WTC11 (cell line): Measurements from ENCODE around the gene MACROD2. TPM values are rescaled to one million over a fixed set of nuclear protein-coding genes. Genes with fewer than 3 reads are reported as not detected.

ENCODE experiments used
- ATAC-seq: fragments of 200-7000 bp; cut with Tn5 transposase; 2 replicates; pipeline ENCODE4 v1.10.0; 2021; ENCODE audit warnings: mild to moderate bottlenecking, moderate library complexity
- CTCF ChIA-PET: fragments of 300-600 bp; sonication (Branson Sonifier 250); formaldehyde crosslinking; loops from one replicate; lab custom pipeline; 2021; ENCODE audit warnings: antibody characterized with exemption; lab: Charles Lee
- POLR2A ChIA-PET: fragments of 350-600 bp; sonication (Branson Sonifier 250); formaldehyde crosslinking; loops from one replicate; lab custom pipeline; 2021; ENCODE audit warnings: antibody characterized with exemption; lab: Charles Lee
- DNase-seq: peaks from one replicate; pipeline ENCODE4 v3.0.0; 2021; ENCODE audit warnings: low spot score
- H3K27ac Mint-ChIP-seq: 2 replicates; pipeline ENCODE4 v1.8.0; 2021; ENCODE audit warnings: mixed read lengths
- H3K27me3 Mint-ChIP-seq: 2 replicates; pipeline ENCODE4 v1.8.0; 2021; ENCODE audit warnings: low read depth, mild to moderate bottlenecking, moderate library complexity, mixed read lengths
- H3K36me3 Mint-ChIP-seq: 2 replicates; pipeline ENCODE4 v1.8.0; 2021; ENCODE audit warnings: mixed read lengths
- H3K4me1 Mint-ChIP-seq: 2 replicates; pipeline ENCODE4 v1.8.0; 2022; ENCODE audit warnings: mixed read lengths
- H3K4me3 Mint-ChIP-seq: 2 replicates; pipeline ENCODE4 v1.8.0; 2021; ENCODE audit warnings: mild to moderate bottlenecking, moderate library complexity, mixed read lengths
- H3K9me3 Mint-ChIP-seq: 2 replicates; pipeline ENCODE4 v1.8.0; 2021; ENCODE audit warnings: mixed read lengths
- AR ChIP-seq: fragments of 250-450 bp; sonication (Bioruptor Pico); IDR thresholded peaks from 2 replicates; pipeline ENCODE4 v1.9.0; 2021; ENCODE audit warnings: mild to moderate bottlenecking
- FOXJ3 ChIP-seq: sonication (generic); formaldehyde crosslinking; IDR thresholded peaks from 2 replicates; pipeline ENCODE4 v1.9.0; 2021; ENCODE audit warnings: missing genetic modification reagents, mild to moderate bottlenecking, borderline replicate concordance
- FOXP4 ChIP-seq: sonication (generic); formaldehyde crosslinking; IDR thresholded peaks from 2 replicates; pipeline ENCODE4 v1.8.0; 2022; ENCODE audit warnings: mild to moderate bottlenecking, missing genetic modification reagents
- HMGA2 ChIP-seq: fragments of 250-450 bp; sonication (Bioruptor Pico); IDR thresholded peaks from 2 replicates; pipeline ENCODE4 v1.4.0; 2021; ENCODE audit warnings: mild to moderate bottlenecking, moderate library complexity
- MLX ChIP-seq: sonication (generic); formaldehyde crosslinking; IDR thresholded peaks from 2 replicates; pipeline ENCODE4 v1.8.1; 2023; ENCODE audit warnings: mild to moderate bottlenecking, missing genetic modification reagents, moderate library complexity
- MYBL2 ChIP-seq: sonication (generic); formaldehyde crosslinking; IDR thresholded peaks from 2 replicates; pipeline ENCODE4 v1.8.1; 2023; ENCODE audit warnings: mild to moderate bottlenecking, moderate library complexity, missing genetic modification reagents
- NFE2L1 ChIP-seq: sonication (generic); formaldehyde crosslinking; IDR thresholded peaks from 2 replicates; pipeline ENCODE4 v1.8.1; 2023; ENCODE audit warnings: missing genetic modification reagents
- NFYB ChIP-seq: sonication (generic); formaldehyde crosslinking; conservative IDR thresholded peaks from 2 replicates; pipeline ENCODE4 v1.8.0; 2022; ENCODE audit warnings: low read depth, missing genetic modification reagents
- RELA ChIP-seq: sonication (generic); formaldehyde crosslinking; IDR thresholded peaks from 2 replicates; pipeline ENCODE4 v1.8.1; 2022; ENCODE audit warnings: missing genetic modification reagents, mild to moderate bottlenecking, borderline replicate concordance
- SOX15 ChIP-seq: fragments of 250-450 bp; sonication (Bioruptor Pico); IDR thresholded peaks from 2 replicates; pipeline ENCODE4 v1.9.0; 2021; ENCODE audit warnings: mild to moderate bottlenecking
- ZMAT4 ChIP-seq: fragments of 250-450 bp; sonication (Bioruptor Pico); IDR thresholded peaks from 2 replicates; pipeline ENCODE4 v1.9.0; 2021; ENCODE audit warnings: mild to moderate bottlenecking
- ZNF138 ChIP-seq: sonication (generic); formaldehyde crosslinking; conservative IDR thresholded peaks from 2 replicates; pipeline ENCODE4 v1.8.1; 2022; ENCODE audit warnings: mild to moderate bottlenecking, moderate library complexity, missing genetic modification reagents
- ZNF219 ChIP-seq: sonication (generic); formaldehyde crosslinking; IDR thresholded peaks from 2 replicates; pipeline ENCODE4 v1.8.0; 2023; ENCODE audit warnings: missing genetic modification reagents, mild to moderate bottlenecking, borderline replicate concordance
- ZNF263 ChIP-seq: sonication (generic); formaldehyde crosslinking; IDR thresholded peaks from 2 replicates; pipeline ENCODE4 v1.8.1; 2022; ENCODE audit warnings: low read depth, mild to moderate bottlenecking, moderate library complexity, missing genetic modification reagents
- total RNA-seq: library from RNA; stranded (reverse); gene quantifications from 3 replicates; pipeline ENCODE4 v1.2.3, GENCODE V29; 2021
- TF ChIP-seq, protein P1 (sequence below): sonication (generic); formaldehyde crosslinking; IDR thresholded peaks from 2 replicates; pipeline ENCODE4 v1.8.1; 2022; ENCODE audit warnings: low read depth, mild to moderate bottlenecking, moderate library complexity, missing genetic modification reagents, borderline replicate concordance
- TF ChIP-seq, protein P2 (sequence below): sonication (generic); formaldehyde crosslinking; conservative IDR thresholded peaks from 2 replicates; pipeline ENCODE4 v1.8.1; 2022; ENCODE audit warnings: mild to moderate bottlenecking, missing genetic modification reagents
- TF ChIP-seq, protein P3 (sequence below): sonication (generic); formaldehyde crosslinking; IDR thresholded peaks from 2 replicates; pipeline ENCODE4 v1.8.1; 2023; ENCODE audit warnings: mild to moderate bottlenecking, missing genetic modification reagents
- TF ChIP-seq, protein P4 (sequence below): sonication (generic); formaldehyde crosslinking; IDR thresholded peaks from 2 replicates; pipeline ENCODE4 v1.8.1; 2022; ENCODE audit warnings: low read depth, missing genetic modification reagents, borderline replicate concordance

The MACROD2 gene
- total RNA-seq, 1 experiment from 2014 or later: 4.1 TPM

DNA sequence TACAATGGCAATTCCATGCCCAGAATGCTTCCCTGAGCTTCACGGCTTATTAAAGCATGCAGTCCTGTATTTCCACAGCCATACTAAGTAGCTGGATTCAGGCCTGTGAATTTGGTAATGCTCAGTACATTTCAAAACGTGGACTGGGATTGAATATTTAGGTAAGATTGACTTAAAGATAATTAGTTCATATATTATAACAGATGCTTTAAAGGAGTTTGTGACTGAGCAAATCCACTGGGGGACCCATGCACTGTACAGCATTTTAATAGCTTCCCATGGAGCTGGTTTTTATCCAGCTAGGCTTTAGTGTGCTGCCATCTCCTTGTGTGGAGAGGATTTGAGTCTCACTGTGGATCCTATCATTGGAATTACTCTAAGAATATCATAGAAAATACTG, 763.0 kb downstream of the MACROD2 start (continued):
- TF ChIP-seq HMGA2 (CRISPR knock-in tag): no peak
- TF ChIP-seq, all 79 proteins: peak for 0

DNA sequence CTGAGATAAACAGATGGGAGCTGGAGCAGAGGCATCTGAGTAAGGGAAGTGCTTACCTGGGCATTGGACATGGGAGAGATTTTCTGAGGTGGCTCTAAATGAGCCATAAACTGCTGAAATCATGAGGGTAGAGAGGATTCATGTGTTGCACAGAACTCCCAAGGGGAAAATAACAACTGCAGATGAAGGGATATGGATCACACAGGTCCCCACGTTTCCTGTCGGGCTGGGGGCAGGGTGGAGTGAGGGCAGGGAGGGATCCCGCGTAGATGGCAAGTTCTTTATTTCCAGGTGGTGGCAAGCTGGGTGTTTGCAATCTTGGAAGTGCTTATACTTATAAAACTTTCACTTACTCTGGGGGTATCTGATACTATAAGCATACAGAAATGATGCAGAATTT, 764.7 kb downstream of the MACROD2 start:
- Mint-ChIP-seq H3K36me3 (no peaks in the 10 kb centered on the region), H3K4me3 (no peak overlapping the region), H3K4me1 (peaks cover 25% of the 10 kb centered on the region), H3K27me3 (no peaks in the 10 kb centered on the region), H3K9me3 (no peaks in the 10 kb centered on the region; the same call in 1 of the 2 replicates), H3K27ac (no peak overlapping the region)
- ATAC-seq: no peak
- POLR2A ChIA-PET: no interaction called here
- CTCF ChIA-PET: no interaction called here
- TF ChIP-seq ZNF138 (CRISPR knock-in tag): no peak
- no peak for TF ChIP-seq SOX15 (CRISPR knock-in tag)
- TF ChIP-seq NFE2L1: no peak
- no peak for TF ChIP-seq NFYB (CRISPR knock-in tag)
- no peak for TF ChIP-seq RELA
- no peak for TF ChIP-seq MYBL2
- TF ChIP-seq, protein P1, sequence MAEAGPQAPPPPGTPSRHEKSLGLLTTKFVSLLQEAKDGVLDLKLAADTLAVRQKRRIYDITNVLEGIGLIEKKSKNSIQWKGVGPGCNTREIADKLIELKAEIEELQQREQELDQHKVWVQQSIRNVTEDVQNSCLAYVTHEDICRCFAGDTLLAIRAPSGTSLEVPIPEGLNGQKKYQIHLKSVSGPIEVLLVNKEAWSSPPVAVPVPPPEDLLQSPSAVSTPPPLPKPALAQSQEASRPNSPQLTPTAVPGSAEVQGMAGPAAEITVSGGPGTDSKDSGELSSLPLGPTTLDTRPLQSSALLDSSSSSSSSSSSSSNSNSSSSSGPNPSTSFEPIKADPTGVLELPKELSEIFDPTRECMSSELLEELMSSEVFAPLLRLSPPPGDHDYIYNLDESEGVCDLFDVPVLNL (CRISPR knock-in tag): no peak
- no peak for TF ChIP-seq ZNF219 (CRISPR knock-in tag)
- DNase-seq: no peak

- CTCF ChIA-PET: no interaction called here
- Mint-ChIP-seq H3K4me1 (peaks cover 25% of the 10 kb centered on the region), H3K27me3 (no peaks in the 10 kb centered on the region), H3K4me3 (no peak overlapping the region), H3K27ac (no peak overlapping the region; the same call in 1 of the 2 replicates)
- ATAC-seq: peak; percentile 62
- POLR2A ChIA-PET: no interaction called here
- no peak for TF ChIP-seq ZNF138 (CRISPR knock-in tag)
- TF ChIP-seq, protein P2, sequence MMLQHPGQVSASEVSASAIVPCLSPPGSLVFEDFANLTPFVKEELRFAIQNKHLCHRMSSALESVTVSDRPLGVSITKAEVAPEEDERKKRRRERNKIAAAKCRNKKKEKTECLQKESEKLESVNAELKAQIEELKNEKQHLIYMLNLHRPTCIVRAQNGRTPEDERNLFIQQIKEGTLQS (CRISPR knock-in tag): no peak
- TF ChIP-seq MLX (CRISPR knock-in tag): no peak
- no peak for TF ChIP-seq ZNF263 (CRISPR knock-in tag)
- TF ChIP-seq, protein P3, sequence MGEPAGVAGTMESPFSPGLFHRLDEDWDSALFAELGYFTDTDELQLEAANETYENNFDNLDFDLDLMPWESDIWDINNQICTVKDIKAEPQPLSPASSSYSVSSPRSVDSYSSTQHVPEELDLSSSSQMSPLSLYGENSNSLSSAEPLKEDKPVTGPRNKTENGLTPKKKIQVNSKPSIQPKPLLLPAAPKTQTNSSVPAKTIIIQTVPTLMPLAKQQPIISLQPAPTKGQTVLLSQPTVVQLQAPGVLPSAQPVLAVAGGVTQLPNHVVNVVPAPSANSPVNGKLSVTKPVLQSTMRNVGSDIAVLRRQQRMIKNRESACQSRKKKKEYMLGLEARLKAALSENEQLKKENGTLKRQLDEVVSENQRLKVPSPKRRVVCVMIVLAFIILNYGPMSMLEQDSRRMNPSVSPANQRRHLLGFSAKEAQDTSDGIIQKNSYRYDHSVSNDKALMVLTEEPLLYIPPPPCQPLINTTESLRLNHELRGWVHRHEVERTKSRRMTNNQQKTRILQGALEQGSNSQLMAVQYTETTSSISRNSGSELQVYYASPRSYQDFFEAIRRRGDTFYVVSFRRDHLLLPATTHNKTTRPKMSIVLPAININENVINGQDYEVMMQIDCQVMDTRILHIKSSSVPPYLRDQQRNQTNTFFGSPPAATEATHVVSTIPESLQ (CRISPR knock-in tag): no peak
- TF ChIP-seq, all 79 proteins: peak for 0
- Mint-ChIP-seq H3K9me3 (no peaks in the 10 kb centered on the region; the same call in 1 of the 2 replicates), H3K36me3 (no peaks in the 10 kb centered on the region)
- DNase-seq: no peak
Observed at GRCh38 chr20:14761903-14762302, 766.6 kb downstream of the MACROD2 start.

DNA sequence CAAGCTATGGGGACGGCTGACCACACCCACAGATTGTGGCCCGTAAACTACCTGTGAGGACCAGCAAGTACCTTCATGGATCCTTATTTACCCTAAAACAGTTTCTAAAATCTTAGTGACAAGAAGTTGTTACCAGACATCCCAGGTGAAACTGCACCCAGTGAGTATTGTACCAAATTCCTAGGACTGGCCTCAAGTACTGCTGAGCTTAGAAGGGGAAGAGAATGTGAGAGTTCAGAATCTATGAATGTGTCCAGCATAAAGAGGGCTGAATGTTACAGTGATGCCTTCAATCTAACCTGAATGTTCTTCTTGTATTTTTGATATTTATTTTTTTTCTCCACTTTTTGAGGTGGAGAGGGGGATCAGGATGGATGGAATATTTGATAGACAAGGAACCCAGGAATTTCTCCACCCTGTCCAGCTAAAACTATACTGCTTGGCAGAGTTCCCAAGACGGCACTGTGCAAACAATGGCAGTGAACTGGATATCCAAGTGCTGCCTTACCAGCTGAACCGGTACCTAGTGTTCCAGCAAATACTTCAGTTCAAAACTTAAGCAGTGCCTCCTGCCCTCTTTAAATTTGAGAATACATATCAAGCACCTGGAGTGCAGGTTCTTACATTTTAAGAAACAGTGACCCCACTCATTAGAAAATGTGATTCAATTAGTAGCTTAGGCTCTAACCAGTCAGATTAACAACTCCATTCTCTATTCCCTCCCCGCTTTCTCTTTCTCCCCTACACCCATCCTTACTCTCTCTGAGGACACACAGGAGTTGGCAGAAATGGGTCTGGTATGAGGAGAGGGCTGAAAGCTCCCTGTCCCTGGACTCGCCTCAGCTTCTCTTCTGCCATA, 769.4 kb downstream of the MACROD2 start:
- DNase-seq: no peak
- no peak for ATAC-seq
- H3K36me3 Mint-ChIP-seq: no peaks in the 10 kb centered on the region
- no peaks in the 10 kb centered on the region for H3K27me3 Mint-ChIP-seq
- H3K9me3 Mint-ChIP-seq: peaks cover 3% of the 10 kb centered on the region; the same call in 1 of the 2 replicates
- H3K4me3 Mint-ChIP-seq: no peak overlapping the region
- ChIA-PET POLR2A (no interaction called here), CTCF (no interaction called here)
- H3K4me1 Mint-ChIP-seq: peaks cover 24% of the 10 kb centered on the region
- H3K27ac Mint-ChIP-seq: no peak overlapping the region
- TF ChIP-seq, protein P4, sequence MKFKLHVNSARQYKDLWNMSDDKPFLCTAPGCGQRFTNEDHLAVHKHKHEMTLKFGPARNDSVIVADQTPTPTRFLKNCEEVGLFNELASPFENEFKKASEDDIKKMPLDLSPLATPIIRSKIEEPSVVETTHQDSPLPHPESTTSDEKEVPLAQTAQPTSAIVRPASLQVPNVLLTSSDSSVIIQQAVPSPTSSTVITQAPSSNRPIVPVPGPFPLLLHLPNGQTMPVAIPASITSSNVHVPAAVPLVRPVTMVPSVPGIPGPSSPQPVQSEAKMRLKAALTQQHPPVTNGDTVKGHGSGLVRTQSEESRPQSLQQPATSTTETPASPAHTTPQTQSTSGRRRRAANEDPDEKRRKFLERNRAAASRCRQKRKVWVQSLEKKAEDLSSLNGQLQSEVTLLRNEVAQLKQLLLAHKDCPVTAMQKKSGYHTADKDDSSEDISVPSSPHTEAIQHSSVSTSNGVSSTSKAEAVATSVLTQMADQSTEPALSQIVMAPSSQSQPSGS (CRISPR knock-in tag): no peak
- TF ChIP-seq AR (no peak), ZMAT4 (no peak), FOXP4 (CRISPR knock-in tag) (no peak), FOXJ3 (CRISPR knock-in tag) (no peak)
